GM12878 (cell line): Measurements from ENCODE around the gene TOR1AIP1. TPM values are rescaled to one million over a fixed set of nuclear protein-coding genes. Genes with fewer than 3 reads are reported as not detected.

Experiments
- ATAC-seq: fragments of 200-7000 bp; cut with Tn5 transposase; 3 replicates; pipeline ENCODE4 v1.9.1; 2020; ENCODE audit warnings: mild to moderate bottlenecking, moderate library complexity
- BruUV-seq: library from RNA; stranded (reverse); fragments of 400-500 nt; replicated peaks from 2 replicates; lab custom pipeline; 2021; lab: Mats Ljungman, UMichigan
- CTCF ChIA-PET: fragments of 300-600 bp; sonication (Branson Sonifier 250); formaldehyde crosslinking; extraction: SDS; loops from one replicate; lab custom pipeline; 2021; ENCODE audit warnings: inconsistent platforms; lab: Yijun Ruan, JAX
- POLR2A ChIA-PET: fragments of 350-600 bp; formaldehyde crosslinking; extraction: SDS; loops from one replicate; lab custom pipeline; 2021; ENCODE audit warnings: inconsistent platforms; lab: Charles Lee
- RAD21 ChIA-PET: fragments of 300-600 bp; sonication (Branson Sonifier 250); formaldehyde crosslinking; loops from one replicate; lab custom pipeline; 2023; ENCODE audit warnings: antibody characterized with exemption; ENCODE audit not compliant: unreplicated experiment; lab: Charles Lee
- SMC1A ChIA-PET: fragments of 300-600 bp; sonication (Branson Sonifier 250); formaldehyde crosslinking; loops from one replicate; lab custom pipeline; 2023; ENCODE audit not compliant: unreplicated experiment, uncharacterized antibody; lab: Charles Lee
- DNase-seq: peaks from one replicate; pipeline ENCODE4 v3.0.0-alpha.2; 2011; ENCODE audit warnings: low read depth, low spot score
- FAIRE-seq: peaks from 3 replicates; lab custom pipeline; 2011; peaks lifted over from hg19 to GRCh38; lab: Jason Lieb, UNC
- H2AFZ ChIP-seq: 2 replicates; pipeline ENCODE4 v1.6.0; 2011; ENCODE audit warnings: low read depth, low read length, control low read depth; ENCODE audit not compliant: control insufficient read depth
- H3K27ac ChIP-seq: 2 replicates; pipeline ENCODE4 v1.5.1; 2011; ENCODE audit warnings: control low read depth; ENCODE audit not compliant: control insufficient read depth, insufficient read depth
- H3K27me3 ChIP-seq, 2 experiments: replicated peaks in 1 of 2; 2 replicates each; pipeline versions ENCODE4 v1.6.0 to v1.6.1; 2011; ENCODE audit warnings: low read length in 1 of 2; ENCODE audit not compliant: control insufficient read depth in 2 of 2, insufficient read depth in 2 of 2
- H3K36me3 ChIP-seq, 2 experiments: 2 replicates each; pipeline ENCODE4 v1.5.1; 2011; ENCODE audit warnings: low read length in 1 of 2; ENCODE audit not compliant: control insufficient read depth in 2 of 2, insufficient read depth in 2 of 2
- H3K4me1 ChIP-seq: 2 replicates; pipeline ENCODE4 v1.6.1; 2011; ENCODE audit warnings: mild to moderate bottlenecking, low read length, moderate library complexity, mixed read lengths; ENCODE audit not compliant: control insufficient read depth, insufficient read depth
- H3K4me2 ChIP-seq: 2 replicates; pipeline ENCODE4 v1.6.0; 2011; ENCODE audit warnings: control low read depth; ENCODE audit not compliant: control insufficient read depth, insufficient read depth
- H3K4me3 ChIP-seq: fragments of 200-600 bp; sonication (generic); 2 replicates; pipeline ENCODE4 v1.5.1; 2016
- H3K79me2 ChIP-seq: 2 replicates; pipeline ENCODE4 v1.6.0; 2011; ENCODE audit warnings: low read length; ENCODE audit not compliant: control insufficient read depth, insufficient read depth
- H3K9ac ChIP-seq: 2 replicates; pipeline ENCODE4 v1.8.0; 2011; ENCODE audit warnings: low read length, control low read depth, mixed read lengths; ENCODE audit not compliant: control insufficient read depth, insufficient read depth
- H3K9me3 ChIP-seq: replicated peaks from 3 replicates; pipeline ENCODE4 v1.5.1; 2011; ENCODE audit warnings: mild to moderate bottlenecking, low read length; ENCODE audit not compliant: control insufficient read depth, insufficient read depth
- H4K20me1 ChIP-seq: 2 replicates; pipeline ENCODE4 v1.6.0; 2011; ENCODE audit not compliant: control insufficient read depth, insufficient read depth
- CREM ChIP-seq: IDR thresholded peaks from 2 replicates; pipeline ENCODE4 v1.6.1; 2014; ENCODE audit warnings: antibody characterized with exemption, low read depth
- EP300 ChIP-seq, 2 experiments: fragments of 150-350 bp in 1 of 2; IDR thresholded peaks; 2 replicates each; pipeline ENCODE4 v1.6.1; 2011 to 2012; ENCODE audit warnings: low read depth in 2 of 2, low read length in 2 of 2, borderline replicate concordance in 1 of 2, improper control_type of control experiment in 1 of 2, inconsistent platforms in 1 of 2; ENCODE audit not compliant: control insufficient read depth in 1 of 2
- FOS ChIP-seq: IDR thresholded peaks from 3 replicates; pipeline ENCODE4 v1.6.1; 2011; ENCODE audit warnings: borderline replicate concordance; ENCODE audit not compliant: insufficient read length; ENCODE audit errors: extremely low read depth
- IKZF2 ChIP-seq, 2 experiments: fragments of 450-650 bp; IDR thresholded peaks; 2 replicates each; pipeline ENCODE4 v1.6.1; 2017; ENCODE audit warnings: mild to moderate bottlenecking in 2 of 2, moderate library complexity in 2 of 2
- NRF1 ChIP-seq: conservative IDR thresholded peaks from 2 replicates; pipeline ENCODE4 v1.6.1; 2011; ENCODE audit warnings: mild to moderate bottlenecking, low read depth, low read length, improper control_type of control experiment
- PAX5 ChIP-seq: IDR thresholded peaks from 2 replicates; pipeline ENCODE4 v1.6.1; 2011; ENCODE audit warnings: low read depth, low read length, borderline replicate concordance
- POLR2AphosphoS2 ChIP-seq: IDR thresholded peaks from 2 replicates; pipeline ENCODE4 v1.6.1; 2011; ENCODE audit warnings: low read depth, mild to moderate bottlenecking, low read length, improper control_type of control experiment, moderate library complexity
- RAD51 ChIP-seq: fragments of 450-650 bp; IDR thresholded peaks from 2 replicates; pipeline ENCODE4 v1.6.1; 2016; ENCODE audit warnings: moderate library complexity, mild to moderate bottlenecking, inconsistent platforms
- SMC3 ChIP-seq: IDR thresholded peaks from 2 replicates; pipeline ENCODE4 v1.6.1; 2011; ENCODE audit warnings: low read length, improper control_type of control experiment, borderline replicate concordance
- ZNF217 ChIP-seq: fragments of 450-650 bp; IDR thresholded peaks from 2 replicates; pipeline ENCODE4 v1.6.1; 2017; ENCODE audit warnings: antibody characterized with exemption, mild to moderate bottlenecking
- ZNF24 ChIP-seq: fragments of 450-650 bp; IDR thresholded peaks from 2 replicates; pipeline ENCODE4 v1.6.1; 2017; ENCODE audit warnings: antibody characterized with exemption, mild to moderate bottlenecking
- WGBS: methylation state at CpG from one replicate; pipeline ENCODE4 v1.1.6; 2016; ENCODE audit warnings: low lambda C conversion rate; ENCODE audit not compliant: insufficient replicate concordance, insufficient coverage; ENCODE audit errors: missing lambda C conversion rate; 5-methylcytosine and 5-hydroxymethylcytosine counted together
- in situ Hi-C: fragments of 300-500 bp; cut with MboI; formaldehyde crosslinking; loops from 9 replicates; pipeline ENCODE4 v1.14.3; 2018; ENCODE audit warnings: mixed read lengths
- intact Hi-C: fragments of 100-400 bp; cut with micrococcal nuclease; formaldehyde crosslinking; loops from one replicate; pipeline ENCODE4 v1.14.2; 2022; ENCODE audit not compliant: unreplicated experiment
- polyA plus RNA-seq, 11 experiments: library from polyadenylated mRNA; depleted of rRNA in 4 of 11; unstranded in 6 of 11; stranded (reverse) in 5 of 11; fragments of >200 nt; fragmentation: Nextera tagmentation in 4 of 11; fragmentation: Illumina TruSeq in 1 of 11; extraction: Ambion mirVana in 4 of 11; extraction: Trizol in 1 of 11; gene quantifications; 1 replicate in 1 of 11; 2 replicates in 10 of 11; pipeline versions ENCODE4 v1.2.1 to v1.2.3, GENCODE V29; 2011 to 2016; ENCODE audit warnings: inconsistent platforms in 2 of 11, missing spikeins in 2 of 11, low read depth in 1 of 11
- total RNA-seq, 4 experiments: library from RNA; depleted of rRNA in 3 of 4; stranded (reverse); fragments of >200 nt in 3 of 4; fragmentation: Illumina TruSeq in 1 of 4; extraction: Trizol in 1 of 4; gene quantifications; 2 replicates each; pipeline versions ENCODE4 v1.2.1 to v1.2.3, GENCODE V29; 2013 to 2021
- TF ChIP-seq, protein P1 (sequence below): IDR thresholded peaks from 2 replicates; pipeline ENCODE4 v1.6.1; 2012; ENCODE audit warnings: improper control_type of control experiment, low read depth, low read length; ENCODE audit not compliant: insufficient replicate concordance

Gene TOR1AIP1
- total and polyA plus RNA-seq, 10 of the 15 experiments (the other 5 are each of a cell fraction or from before 2014, with no cell fraction given): 14.8 to 36.0 (median 25.8) TPM

DNA sequence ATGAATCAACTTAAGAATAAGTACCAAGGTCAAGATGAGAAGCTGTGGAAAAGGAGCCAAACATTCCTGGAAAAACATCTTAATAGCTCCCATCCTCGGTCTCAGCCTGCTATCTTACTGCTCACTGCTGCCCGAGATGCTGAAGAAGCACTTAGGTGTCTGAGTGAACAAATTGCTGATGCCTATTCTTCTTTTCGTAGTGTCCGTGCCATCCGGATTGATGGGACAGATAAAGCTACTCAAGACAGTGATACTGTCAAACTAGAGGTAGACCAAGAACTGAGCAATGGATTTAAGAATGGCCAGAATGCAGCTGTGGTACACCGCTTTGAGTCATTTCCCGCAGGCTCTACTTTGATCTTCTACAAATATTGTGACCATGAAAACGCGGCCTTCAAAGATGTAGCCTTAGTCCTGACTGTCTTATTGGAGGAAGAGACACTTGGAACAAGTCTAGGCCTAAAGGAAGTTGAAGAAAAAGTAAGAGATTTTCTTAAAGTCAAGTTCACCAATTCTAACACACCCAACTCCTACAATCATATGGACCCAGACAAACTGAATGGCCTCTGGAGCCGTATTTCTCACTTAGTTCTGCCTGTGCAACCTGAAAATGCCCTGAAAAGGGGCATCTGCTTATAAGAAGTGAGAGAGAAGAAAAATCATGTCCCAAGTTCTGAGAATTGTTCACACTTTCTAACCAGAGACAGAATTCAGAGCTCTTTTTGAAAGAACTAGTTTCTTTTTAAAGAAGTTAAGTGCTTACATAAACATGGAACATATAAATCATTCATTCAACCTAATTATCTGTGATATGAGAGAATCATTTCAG, 35.7 kb downstream of the TOR1AIP1 start:
- Histone ChIP-seq H3K4me2 (no peak overlapping the region), H3K4me1 (no peaks in the 10 kb centered on the region), H3K36me3 (peaks cover 5 to 18% of the 10 kb centered on the region in 2 experiments; a peak in 3 of 4 replicates), H3K79me2 (no peaks in the 10 kb centered on the region), H3K9me3 (no peaks in the 10 kb centered on the region), H3K4me3 (no peak overlapping the region), H3K27ac (no peak overlapping the region)
- WGBS: 76% methylated on average over 10 of the region's 10 CpGs
- DNase-seq (no peak), FAIRE-seq (no peak)
- no TSS peak for BruUV-seq
- ChIA-PET SMC1A (interaction anchor here (0.9 to 1.4 kb wide), 3 partner anchors 8 to 15 kb away, joined by 3 to 4 read pairs (median 3); no protein-coding TSS in a partner anchor), CTCF (interaction anchor here (1.0 to 2.3 kb wide), 4 partner anchors 15 to 50 kb away, joined by 3 to 5 read pairs (median 5); no protein-coding TSS in a partner anchor)
- in situ Hi-C loops: no loop called here
- intact Hi-C loops: no loop called here
- TF ChIP-seq PAX5: no peak
- TF ChIP-seq CREM: no peak
- TF ChIP-seq FOS: no peak
- no peak for TF ChIP-seq IKZF2 (IDR thresholded peaks at IDR 0.05)
- TF ChIP-seq RAD51: no peak
- TF ChIP-seq ZNF217: no peak
- TF ChIP-seq SMC3: no peak
- TF ChIP-seq NRF1: no peak
- no peak for TF ChIP-seq EP300 (IDR thresholded peaks at IDR 0.05; ENCODE audit: borderline replicate concordance in 1 of 2, control insufficient read depth in 1 of 2, low read depth in 2 of 2, low read length in 2 of 2)
- TF ChIP-seq POLR2AphosphoS2: no peak
- TF ChIP-seq, protein P1, sequence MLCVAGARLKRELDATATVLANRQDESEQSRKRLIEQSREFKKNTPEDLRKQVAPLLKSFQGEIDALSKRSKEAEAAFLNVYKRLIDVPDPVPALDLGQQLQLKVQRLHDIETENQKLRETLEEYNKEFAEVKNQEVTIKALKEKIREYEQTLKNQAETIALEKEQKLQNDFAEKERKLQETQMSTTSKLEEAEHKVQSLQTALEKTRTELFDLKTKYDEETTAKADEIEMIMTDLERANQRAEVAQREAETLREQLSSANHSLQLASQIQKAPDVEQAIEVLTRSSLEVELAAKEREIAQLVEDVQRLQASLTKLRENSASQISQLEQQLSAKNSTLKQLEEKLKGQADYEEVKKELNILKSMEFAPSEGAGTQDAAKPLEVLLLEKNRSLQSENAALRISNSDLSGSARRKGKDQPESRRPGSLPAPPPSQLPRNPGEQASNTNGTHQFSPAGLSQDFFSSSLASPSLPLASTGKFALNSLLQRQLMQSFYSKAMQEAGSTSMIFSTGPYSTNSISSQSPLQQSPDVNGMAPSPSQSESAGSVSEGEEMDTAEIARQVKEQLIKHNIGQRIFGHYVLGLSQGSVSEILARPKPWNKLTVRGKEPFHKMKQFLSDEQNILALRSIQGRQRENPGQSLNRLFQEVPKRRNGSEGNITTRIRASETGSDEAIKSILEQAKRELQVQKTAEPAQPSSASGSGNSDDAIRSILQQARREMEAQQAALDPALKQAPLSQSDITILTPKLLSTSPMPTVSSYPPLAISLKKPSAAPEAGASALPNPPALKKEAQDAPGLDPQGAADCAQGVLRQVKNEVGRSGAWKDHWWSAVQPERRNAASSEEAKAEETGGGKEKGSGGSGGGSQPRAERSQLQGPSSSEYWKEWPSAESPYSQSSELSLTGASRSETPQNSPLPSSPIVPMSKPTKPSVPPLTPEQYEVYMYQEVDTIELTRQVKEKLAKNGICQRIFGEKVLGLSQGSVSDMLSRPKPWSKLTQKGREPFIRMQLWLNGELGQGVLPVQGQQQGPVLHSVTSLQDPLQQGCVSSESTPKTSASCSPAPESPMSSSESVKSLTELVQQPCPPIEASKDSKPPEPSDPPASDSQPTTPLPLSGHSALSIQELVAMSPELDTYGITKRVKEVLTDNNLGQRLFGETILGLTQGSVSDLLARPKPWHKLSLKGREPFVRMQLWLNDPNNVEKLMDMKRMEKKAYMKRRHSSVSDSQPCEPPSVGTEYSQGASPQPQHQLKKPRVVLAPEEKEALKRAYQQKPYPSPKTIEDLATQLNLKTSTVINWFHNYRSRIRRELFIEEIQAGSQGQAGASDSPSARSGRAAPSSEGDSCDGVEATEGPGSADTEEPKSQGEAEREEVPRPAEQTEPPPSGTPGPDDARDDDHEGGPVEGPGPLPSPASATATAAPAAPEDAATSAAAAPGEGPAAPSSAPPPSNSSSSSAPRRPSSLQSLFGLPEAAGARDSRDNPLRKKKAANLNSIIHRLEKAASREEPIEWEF: no peak
- no peak for TF ChIP-seq ZNF24
- TF ChIP-seq, all 136 proteins: peak for 0
- Histone ChIP-seq H2AFZ (no peak overlapping the region), H3K27me3 (no peaks in the 10 kb centered on the region), H4K20me1 (no peaks in the 10 kb centered on the region), H3K9ac (no peak overlapping the region)
- POLR2A ChIA-PET: interaction anchor here (0.8 kb wide), 1 partner anchor 9 kb away, joined by 3 read pairs; no protein-coding TSS in a partner anchor
- RAD21 ChIA-PET: interaction anchor here (1.2 kb wide), 1 partner anchor 103 kb away, joined by 3 read pairs; no protein-coding TSS in a partner anchor
- no peak for ATAC-seq
